GM21723 (cell line): Measurements from ENCODE around the gene EBF3.

Experiments
- ATAC-seq: cut with Tn5 transposase; IDR thresholded peaks from one replicate; pipeline ENCODE4 v1.9.1; 2021; ENCODE audit warnings: mild to moderate bottlenecking, moderate library complexity; ENCODE audit not compliant: unreplicated experiment

Gene EBF3

DNA sequence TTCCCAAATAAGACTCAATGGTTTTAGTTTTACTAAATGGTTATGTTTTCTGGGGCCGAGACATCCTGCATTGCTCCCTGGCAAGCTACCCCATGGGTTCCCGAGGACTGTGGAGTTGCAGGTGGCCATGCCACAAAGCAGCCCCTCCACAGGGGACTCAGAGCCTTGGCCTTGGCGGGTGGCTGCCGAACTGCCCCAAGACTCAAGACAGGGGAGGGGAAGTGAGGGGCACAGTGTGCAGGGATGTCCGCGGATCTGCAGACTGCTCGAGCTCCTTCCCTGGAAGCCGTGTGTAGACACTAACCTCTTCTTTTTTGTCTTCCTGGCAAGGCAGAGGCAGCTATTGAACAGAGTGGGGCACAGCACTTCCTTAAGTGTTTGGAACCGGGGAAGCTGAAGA is 154.6 kb downstream of the EBF3 start:
- no peak for ATAC-seq

DNA sequence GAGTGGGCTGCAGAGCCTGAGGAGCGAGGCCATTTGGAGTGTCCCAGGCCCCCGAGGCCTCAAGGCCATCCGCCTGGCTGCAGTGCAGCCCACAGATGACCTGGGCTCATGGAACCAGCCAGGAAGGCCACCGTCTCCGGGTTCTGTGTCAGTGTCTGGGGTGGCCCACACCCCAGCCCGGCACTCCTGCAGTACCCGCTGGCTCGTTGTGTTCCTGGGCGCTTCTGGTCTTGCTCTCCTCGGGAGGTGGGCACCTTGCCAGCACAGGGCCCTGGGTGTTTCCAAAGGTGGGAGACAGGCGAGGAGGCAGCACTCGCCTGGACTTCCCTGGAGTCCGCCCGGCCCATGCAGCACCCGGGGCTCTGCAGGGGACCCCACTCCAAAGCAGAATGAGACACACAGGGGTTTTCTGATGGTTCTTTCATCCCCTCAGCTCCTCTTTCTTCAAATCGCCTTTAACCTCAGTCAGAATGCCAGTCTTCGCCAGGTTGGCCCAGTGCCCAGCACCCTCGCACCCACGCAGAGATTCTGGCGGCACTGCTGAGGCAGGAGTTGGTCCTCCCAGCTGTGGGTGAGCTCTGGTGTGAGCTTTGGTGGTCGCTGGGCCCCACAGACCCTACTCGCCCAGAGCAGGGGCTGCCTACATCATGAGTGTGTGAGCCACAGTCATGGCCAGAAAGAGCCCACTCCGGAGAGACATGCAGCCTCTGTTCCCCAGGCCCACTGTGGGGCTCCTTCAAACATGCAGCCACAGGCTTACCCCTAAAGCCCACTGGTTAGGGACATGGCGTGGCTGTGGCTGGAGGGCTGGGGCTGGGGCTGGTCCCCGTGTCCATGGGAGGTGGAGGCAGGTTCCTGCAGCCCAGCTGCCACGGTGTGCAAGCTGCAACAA is 155.7 kb downstream of the EBF3 start:
- no peak for ATAC-seq

DNA sequence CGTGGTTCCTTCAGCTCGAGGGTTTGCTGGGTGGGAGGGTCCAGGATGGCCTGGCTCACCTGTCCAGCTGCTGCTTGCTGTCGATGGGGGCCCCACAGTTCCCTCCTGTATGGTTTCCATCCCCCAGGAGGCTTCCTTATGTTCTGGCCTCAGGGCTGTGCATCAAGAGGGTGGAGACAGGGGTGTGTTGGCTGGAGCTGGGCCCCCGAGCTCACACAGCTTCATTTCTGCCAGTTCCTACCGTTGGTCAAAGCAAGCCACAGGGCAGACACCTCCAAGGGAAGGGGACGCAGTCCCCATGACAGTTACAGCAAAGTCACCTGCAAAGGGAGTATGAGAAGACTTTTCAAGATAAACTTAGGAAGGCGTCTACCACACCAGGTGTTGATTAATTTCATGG is 156.9 kb downstream of the EBF3 start:
- ATAC-seq: no peak

DNA sequence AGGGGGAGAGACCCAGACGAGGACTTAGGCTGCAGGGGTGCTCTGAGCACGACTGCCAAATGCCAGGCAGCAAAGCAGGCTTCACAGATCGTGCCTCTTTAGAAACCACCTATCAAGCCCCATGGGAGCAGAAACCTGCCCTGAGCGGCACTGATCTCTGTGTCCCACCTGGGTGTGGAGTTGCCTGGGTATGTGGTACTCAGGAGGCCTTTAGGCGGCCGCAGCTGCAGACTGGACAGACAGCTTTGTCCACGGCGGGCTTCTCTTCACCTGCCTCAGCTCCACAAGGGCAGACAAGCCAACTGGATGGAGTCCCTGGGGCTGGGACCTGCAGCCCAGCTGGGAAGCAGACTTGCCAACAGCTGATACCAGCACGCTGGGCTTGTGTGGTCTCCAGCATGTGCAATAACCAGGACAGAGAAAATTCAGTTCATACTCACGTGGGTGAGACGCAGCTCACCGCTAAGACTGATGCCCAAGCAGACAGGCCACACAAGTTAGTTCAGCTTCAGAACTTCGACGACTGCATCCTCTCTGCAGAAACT is 163.2 kb downstream of the EBF3 start:
- no peak for ATAC-seq

DNA sequence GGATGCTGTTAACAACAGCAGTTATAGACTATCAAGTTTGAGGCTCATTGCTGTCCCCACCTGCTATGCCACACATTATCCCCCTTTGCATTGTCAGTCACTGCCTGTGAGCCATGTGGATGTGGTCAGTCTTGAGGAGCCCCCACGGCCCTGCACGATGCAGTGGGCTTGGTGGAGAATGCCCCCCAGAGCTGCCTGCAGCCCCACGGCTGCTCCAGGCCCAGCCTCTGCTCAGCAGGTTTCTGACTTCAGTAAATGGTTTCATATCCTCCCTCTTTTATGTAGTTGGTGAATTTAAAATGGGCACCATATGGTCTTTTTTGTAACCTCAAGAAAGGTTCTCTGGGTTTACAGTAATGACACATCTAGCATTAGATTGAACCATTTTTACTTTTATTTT is 164.1 kb downstream of the EBF3 start:
- no peak for ATAC-seq

DNA sequence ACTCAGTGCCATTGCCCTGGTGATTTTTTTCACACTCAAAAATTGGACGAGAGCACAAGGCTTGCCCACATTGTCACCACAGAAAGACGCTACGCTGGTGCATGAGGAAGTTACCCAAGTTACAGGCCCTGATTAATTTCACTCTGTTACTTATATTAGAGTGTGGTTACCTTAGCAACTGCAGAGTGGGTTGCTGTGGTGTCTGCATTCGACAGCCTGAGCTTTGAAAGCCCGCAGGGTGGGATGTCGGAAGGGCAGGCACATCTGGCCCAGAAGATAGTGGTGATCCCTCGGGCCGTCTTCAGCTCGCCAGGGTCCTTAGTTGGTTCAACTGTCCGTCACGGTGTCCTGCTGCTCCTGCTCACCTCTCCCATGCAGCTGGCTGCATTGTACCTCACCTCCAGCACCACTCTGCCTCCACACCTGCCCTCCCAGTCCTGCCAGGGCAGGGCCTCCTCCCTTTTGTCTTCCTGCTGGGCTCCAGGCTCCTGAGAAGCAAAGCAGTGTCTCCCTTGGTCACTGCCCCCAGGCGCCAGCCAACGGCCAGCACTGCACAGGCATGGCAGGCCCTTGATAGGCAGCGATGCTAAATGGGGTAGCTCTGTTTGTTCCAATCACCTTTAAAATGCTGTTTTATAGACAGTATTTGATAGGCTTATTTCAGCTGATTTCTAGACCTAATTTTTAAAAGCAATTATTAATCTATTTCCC is 167.2 kb downstream of the EBF3 start:
- ATAC-seq: no peak

DNA sequence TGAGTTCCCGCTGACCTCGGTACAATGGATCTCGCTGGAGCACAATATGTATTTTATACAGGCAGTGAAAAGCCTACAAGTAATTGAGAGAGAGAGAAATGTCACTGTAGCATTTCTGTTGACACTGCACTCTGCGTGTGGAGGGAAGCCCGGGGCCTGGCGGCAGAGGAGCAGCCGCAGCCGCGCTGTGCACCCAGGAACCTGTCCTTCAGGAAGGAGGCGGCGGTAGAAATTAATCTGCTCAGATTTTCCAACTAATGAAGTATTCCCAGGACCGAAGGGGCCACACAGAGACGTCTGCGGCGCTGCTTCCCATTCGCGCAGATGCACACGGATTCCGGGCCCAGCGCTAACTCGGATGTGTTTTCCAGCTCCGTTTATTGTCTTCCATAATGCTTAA is 170.1 kb downstream of the EBF3 start:
- ATAC-seq: no peak

DNA sequence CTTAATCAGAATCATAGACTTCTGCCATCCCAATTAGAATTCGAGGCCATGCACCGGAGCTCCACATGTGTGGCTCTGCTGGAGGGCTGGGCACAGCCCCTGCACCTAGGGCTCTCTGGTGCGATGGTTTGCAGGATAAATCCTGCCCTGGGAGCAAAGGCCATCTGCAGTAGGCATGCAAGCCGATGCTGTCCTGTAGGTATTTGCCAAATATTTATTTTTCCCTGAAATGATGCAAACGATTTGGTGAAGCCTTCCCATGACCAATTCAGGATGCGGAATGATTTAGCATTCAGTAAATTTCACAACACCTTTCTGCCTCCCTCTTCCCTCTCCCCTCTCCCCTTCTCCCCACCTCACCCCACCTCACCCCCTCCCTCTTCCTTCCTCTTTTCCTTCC is 170.6 kb downstream of the EBF3 start:
- no peak for ATAC-seq

DNA sequence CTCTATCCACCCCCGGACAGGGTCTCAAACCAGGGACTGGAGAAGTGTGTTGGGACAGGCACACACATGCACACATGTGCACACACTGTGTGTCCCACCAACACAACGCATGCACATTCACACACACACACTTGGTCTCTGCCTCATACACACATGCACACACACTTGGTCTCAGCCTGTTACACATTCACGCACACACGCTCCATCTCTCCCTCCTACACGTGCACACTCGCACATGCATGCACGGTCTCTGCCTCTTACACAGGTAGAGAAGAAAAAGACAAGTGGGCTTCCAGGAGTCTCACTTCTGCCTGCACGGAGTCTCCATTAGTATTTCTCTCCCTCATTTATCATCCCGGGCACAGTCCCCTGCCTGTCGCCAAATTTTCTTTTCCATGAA is 171.2 kb downstream of the EBF3 start:
- no peak for ATAC-seq

DNA sequence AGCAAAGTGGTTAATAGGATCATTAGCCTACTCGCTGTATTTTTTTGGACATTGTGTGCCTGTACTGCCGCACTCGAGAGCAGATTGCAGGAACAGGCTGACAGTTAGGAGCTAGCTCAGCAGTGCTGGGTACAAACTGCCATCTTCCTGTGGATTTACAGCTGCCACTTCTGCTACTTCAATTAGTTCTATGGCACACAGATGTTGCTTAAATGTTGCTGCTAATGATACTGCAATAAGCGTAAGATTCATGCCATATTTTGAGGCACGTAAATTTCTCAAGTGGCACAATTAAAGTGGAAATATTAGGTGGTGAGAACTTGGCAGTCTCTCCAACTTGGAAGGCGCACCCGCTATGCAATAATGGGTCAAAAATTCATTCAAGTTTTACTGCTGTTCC is 171.9 kb downstream of the EBF3 start:
- ATAC-seq: no peak

DNA sequence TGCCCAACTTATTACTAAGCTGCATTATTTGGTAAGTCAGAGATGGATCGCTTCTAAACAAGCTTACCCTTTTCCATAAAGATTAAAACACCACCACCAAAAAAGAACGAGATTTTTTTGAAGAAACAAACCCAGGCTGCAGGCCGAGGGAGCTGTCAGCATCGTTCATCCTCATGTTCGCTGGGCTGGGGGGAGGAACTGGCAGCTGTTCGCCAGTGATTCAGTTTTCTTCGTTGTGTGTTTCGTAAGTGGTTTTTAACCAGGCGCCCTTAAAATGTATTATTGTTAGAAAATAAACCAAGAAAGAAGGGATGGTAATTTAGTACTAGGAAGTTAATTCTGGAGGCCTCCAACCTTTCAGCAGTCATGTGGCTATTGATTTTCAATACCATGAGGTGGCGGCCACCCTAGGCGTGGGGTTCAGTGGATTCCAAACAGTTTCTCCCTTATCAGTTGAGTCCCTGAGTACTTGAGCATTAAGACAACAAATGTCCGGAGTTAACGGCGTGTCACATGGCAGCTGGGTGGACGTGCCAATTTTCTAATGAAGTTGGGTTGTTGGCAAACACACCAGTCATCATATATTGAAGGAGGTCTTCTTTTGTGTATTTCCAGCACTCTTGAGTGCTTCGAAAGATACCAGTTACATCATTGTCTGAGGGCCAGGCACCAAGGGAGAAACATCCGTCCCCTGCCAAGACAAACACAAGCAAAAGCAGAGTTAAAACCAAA is 173.2 kb downstream of the EBF3 start:
- ATAC-seq: no peak

DNA sequence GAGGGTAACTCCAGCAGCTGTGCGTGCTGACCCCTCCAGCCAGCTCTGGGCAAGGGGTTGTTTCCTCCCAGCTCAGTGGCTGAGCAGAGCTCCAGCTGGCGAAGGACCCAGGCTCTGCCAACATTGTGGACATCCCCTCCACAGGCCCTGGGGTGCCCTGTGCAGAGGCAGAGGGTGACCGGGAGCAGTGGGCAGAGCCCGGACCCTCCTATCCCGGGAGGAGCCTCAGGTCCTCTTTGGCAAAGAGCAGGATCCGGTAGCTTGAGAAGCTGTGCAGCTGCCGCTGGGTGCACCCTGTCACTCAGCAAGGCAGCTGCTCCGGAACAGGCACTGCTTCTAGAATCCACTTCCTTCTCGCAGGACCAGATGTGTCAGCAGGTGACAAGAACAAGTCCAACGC is 175.9 kb downstream of the EBF3 start:
- no peak for ATAC-seq

DNA sequence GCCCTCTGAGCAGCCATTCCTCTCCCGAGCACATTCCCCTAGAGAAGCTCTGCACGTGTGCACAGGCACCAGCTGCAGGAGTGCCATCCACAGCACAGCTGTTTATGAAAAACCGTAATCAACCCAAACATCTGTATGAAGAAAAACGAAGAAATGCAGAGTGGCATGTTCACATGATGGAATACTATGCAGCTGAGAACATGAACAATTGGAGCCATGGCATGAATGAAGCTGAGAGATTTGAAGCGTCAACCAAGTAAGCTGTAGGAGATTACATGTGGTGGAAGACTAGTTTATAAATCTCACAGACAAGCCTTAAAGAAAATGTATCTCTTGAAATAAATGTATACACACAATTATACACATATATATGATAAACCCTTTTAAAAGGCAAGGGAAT is 176.5 kb downstream of the EBF3 start:
- no peak for ATAC-seq

DNA sequence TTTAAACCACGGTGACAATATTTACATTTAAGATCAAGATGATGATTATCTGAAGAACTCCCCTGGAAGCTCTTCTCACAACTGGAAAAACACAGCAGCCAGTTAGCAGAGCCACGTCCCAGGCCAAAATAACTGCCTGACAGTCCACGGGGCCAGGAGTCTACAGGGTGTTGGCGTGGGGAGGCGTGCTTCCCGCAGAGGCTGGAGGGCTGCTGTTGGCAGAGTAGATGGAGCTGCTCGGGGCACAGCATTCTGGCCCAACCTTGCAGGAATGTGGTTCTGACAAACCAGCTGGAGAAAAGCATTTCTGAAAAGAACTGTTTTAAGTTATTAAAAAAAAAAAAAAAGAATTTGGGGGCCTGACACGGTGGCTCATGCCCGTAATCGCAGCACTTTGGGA is 177.9 kb downstream of the EBF3 start:
- no peak for ATAC-seq

DNA sequence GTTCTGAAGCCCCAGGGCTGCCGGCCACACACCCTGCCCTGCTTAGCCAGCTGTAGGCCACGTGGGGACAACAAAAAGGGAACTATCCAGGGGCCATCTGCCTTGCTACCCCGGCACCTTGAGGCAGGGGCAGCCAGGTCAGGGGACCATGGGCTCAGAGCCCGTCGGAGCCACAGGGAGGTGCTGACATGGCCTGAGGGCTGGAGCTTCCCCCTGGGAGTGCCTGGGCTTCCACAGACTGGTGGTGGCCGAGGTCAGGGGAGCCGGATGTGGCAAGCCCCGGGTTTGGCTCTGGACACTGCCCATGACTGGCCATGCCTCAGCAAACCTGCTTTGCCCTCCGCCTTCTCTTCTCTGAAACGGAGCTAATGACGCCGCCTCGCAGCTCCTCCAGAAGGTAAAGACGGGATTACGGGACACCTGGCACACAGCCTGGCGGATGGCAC is 178.5 kb downstream of the EBF3 start:
- ATAC-seq: no peak
